Measurements from ENCODE around the gene PPP2R5A.
"Not testable (repeated sequence)": the region's sequence is repeated elsewhere in the genome, so short reads cannot be mapped to it uniquely, and the experiment has no call there.

The PPP2R5A gene

GRCh38 chr1:212267460-212267859 lies 17.8 kb upstream of the PPP2R5A start:
- no peak for DNase-seq (ENCODE audit: low spot score)

GRCh38 chr1:212269306-212269705 lies 15.9 kb upstream of the PPP2R5A start:
- no peak for DNase-seq (ENCODE audit: low spot score)

GRCh38 chr1:212270564-212270963 lies 14.6 kb upstream of the PPP2R5A start:
- no peak for DNase-seq (ENCODE audit: low spot score)

GRCh38 chr1:212271234-212271633 lies 14.0 kb upstream of the PPP2R5A start:
- DNase-seq (ENCODE audit: low spot score), result no peak

- no peak for DNase-seq (ENCODE audit: low spot score)
Observed at GRCh38 chr1:212271823-212272485, 13.3 kb upstream of the PPP2R5A start.

- no peak for DNase-seq (ENCODE audit: low spot score)
Observed at GRCh38 chr1:212281590-212281989, 3.6 kb upstream of the PPP2R5A start.

GRCh38 chr1:212283741-212284140 lies 1.5 kb upstream of the PPP2R5A start:
- DNase-seq (ENCODE audit: low spot score), result no peak

- no peak for DNase-seq (ENCODE audit: low spot score)
Observed at GRCh38 chr1:212284332-212284743, 872 bp upstream of the PPP2R5A start.

- DNase-seq (ENCODE audit: low spot score), result peak; percentile 70
Observed at GRCh38 chr1:212285685-212286555, 710 bp downstream of the PPP2R5A start.

- peak; percentile 55 for DNase-seq (ENCODE audit: low spot score)
Observed at GRCh38 chr1:212286556-212287131, 1.4 kb downstream of the PPP2R5A start.

GRCh38 chr1:212287261-212287895 lies 2.2 kb downstream of the PPP2R5A start:
- no peak for DNase-seq (ENCODE audit: low spot score)

GRCh38 chr1:212287995-212288394 lies 2.8 kb downstream of the PPP2R5A start:
- not testable (repeated sequence) for DNase-seq (ENCODE audit: low spot score)

- no peak for DNase-seq (ENCODE audit: low spot score)
Observed at GRCh38 chr1:212288615-212289014, 3.4 kb downstream of the PPP2R5A start.

GRCh38 chr1:212289262-212290077 lies 4.3 kb downstream of the PPP2R5A start:
- DNase-seq (ENCODE audit: low spot score), result no peak

- no peak for DNase-seq (ENCODE audit: low spot score)
Observed at GRCh38 chr1:212290608-212291007, 5.4 kb downstream of the PPP2R5A start.

- DNase-seq (ENCODE audit: low spot score), result peak; percentile 47
Observed at GRCh38 chr1:212291505-212292134, 6.4 kb downstream of the PPP2R5A start.

- DNase-seq (ENCODE audit: low spot score), result no peak
Observed at GRCh38 chr1:212292250-212293105, 7.3 kb downstream of the PPP2R5A start.

GRCh38 chr1:212293579-212293978 lies 8.4 kb downstream of the PPP2R5A start:
- no peak for DNase-seq (ENCODE audit: low spot score)

- DNase-seq (ENCODE audit: low spot score), result no peak
Observed at GRCh38 chr1:212294983-212295382, 9.8 kb downstream of the PPP2R5A start.

- DNase-seq (ENCODE audit: low spot score), result no peak
Observed at GRCh38 chr1:212295579-212295978, 10.4 kb downstream of the PPP2R5A start.
